ENCODE measurements around the gene CC2D1A.

DNA sequence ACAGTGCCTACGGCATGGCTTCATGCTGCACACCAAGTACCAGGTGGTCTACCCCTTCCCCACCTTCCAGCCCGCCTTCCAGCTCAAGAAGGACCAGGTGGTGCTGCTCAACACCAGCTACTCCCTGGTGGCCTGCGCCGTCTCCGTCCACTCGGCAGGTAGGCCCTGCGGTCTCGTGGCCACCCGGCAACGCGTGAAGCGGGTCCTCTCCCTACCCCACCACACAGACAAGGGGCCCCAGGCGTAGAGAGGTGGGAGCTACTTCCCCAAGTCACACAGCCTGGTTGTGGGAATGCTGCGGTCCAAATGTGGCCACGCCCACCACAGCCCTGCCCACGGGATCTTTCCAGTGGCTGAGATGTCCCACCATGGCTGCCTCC is 50.4 kb downstream of the CC2D1A start:
- TF ChIP-seq CTCF (IDR thresholded peaks at IDR 0.05; ENCODE audit: low read depth, low read length, missing input control) (no peak), GABPA (IDR thresholded peaks at IDR 0.05 in 1 of 2, conservative IDR thresholded peaks at IDR 0.05 in 1 of 2) (no peak), SP1 (IDR thresholded peaks at IDR 0.05) (no peak), TAF1 (conservative IDR thresholded peaks at IDR 0.05) (no peak), RAD21 (IDR thresholded peaks at IDR 0.05) (no peak), JUND (IDR thresholded peaks at IDR 0.05) (no peak), EGR1 (IDR thresholded peaks at IDR 0.05; ENCODE audit: low read depth in 2 of 2) (no peak)
- TF ChIP-seq, protein P1, sequence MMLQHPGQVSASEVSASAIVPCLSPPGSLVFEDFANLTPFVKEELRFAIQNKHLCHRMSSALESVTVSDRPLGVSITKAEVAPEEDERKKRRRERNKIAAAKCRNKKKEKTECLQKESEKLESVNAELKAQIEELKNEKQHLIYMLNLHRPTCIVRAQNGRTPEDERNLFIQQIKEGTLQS (IDR thresholded peaks at IDR 0.05): no peak

Measured in liver (tissue), 3 donors.